Breast epithelium (tissue), 4 donors: ENCODE results near the gene ZNF324B. TPM values are rescaled to one million over a fixed set of nuclear protein-coding genes. Genes with fewer than 3 reads are reported as not detected.

Experiments
- DNase-seq, 2 donors: peaks; one replicate each; pipeline ENCODE4 v3.0.0-alpha.2; 2019; ENCODE audit warnings: low spot score in 2 of 2
- H3K27ac ChIP-seq, 2 donors: fragments of 200-600 bp; sonication (generic) in 1 of 2; one replicate each; pipeline ENCODE4 v1.5.1; 2016 to 2019; ENCODE audit warnings: mild to moderate bottlenecking in 1 of 2
- H3K27me3 ChIP-seq, 2 donors: fragments of 200-600 bp; sonication (generic) in 1 of 2; one replicate each; pipeline versions ENCODE4 v1.5.1 to v1.6.0; 2017 to 2019; ENCODE audit warnings: control low read depth in 1 of 2, mild to moderate bottlenecking in 1 of 2
- H3K36me3 ChIP-seq: fragments of 200-600 bp; one replicate; pipeline ENCODE4 v1.5.1; 2019
- H3K4me1 ChIP-seq, 2 donors: fragments of 200-600 bp; sonication (generic); one replicate each; pipeline ENCODE4 v1.5.1; 2016 to 2019; ENCODE audit warnings: control low read depth in 1 of 2
- H3K4me3 ChIP-seq, 3 donors: fragments of 200-600 bp; sonication (generic); 1 replicate in 2 of 3; 2 replicates in 1 of 3; pipeline ENCODE4 v1.5.1; 2016 to 2019; ENCODE audit warnings: mild to moderate bottlenecking in 3 of 3, moderate library complexity in 2 of 3
- H3K9me3 ChIP-seq, 2 donors: fragments of 200-600 bp; sonication (generic) in 1 of 2; one replicate each; pipeline ENCODE4 v1.5.1; 2016 to 2019; ENCODE audit warnings: control low read depth in 1 of 2
- CTCF ChIP-seq, 3 donors: fragments of 450-650 bp; IDR thresholded peaks; one replicate each; pipeline ENCODE4 v1.5.1; 2016 to 2017; ENCODE audit warnings: antibody characterized with exemption in 3 of 3, mild to moderate bottlenecking in 3 of 3, moderate library complexity in 3 of 3
- POLR2A ChIP-seq: fragments of 450-650 bp; IDR thresholded peaks from one replicate; pipeline ENCODE4 v1.6.1; 2016; ENCODE audit warnings: antibody characterized with exemption, mild to moderate bottlenecking, moderate library complexity
- POLR2AphosphoS5 ChIP-seq, 3 donors: sonication (generic); formaldehyde crosslinking; IDR thresholded peaks; one replicate each; pipeline ENCODE4 v1.6.1; 2017; ENCODE audit warnings: antibody characterized with exemption in 3 of 3
- intact Hi-C: fragments of 100-400 bp; cut with DNase I; formaldehyde crosslinking; loops from one replicate; pipeline ENCODE4 v1.15.1; 2023; ENCODE audit warnings: low total_unique reads
- total RNA-seq, 3 donors: library from RNA; depleted of rRNA; stranded (reverse); fragments of >200 nt; gene quantifications; one replicate each; pipeline ENCODE4 v1.1.0, GENCODE V29; 2016

Gene ZNF324B
- total RNA-seq, 3 donors from 2014 or later: 6.1 to 9.1 (median 7.2) TPM

DNA sequence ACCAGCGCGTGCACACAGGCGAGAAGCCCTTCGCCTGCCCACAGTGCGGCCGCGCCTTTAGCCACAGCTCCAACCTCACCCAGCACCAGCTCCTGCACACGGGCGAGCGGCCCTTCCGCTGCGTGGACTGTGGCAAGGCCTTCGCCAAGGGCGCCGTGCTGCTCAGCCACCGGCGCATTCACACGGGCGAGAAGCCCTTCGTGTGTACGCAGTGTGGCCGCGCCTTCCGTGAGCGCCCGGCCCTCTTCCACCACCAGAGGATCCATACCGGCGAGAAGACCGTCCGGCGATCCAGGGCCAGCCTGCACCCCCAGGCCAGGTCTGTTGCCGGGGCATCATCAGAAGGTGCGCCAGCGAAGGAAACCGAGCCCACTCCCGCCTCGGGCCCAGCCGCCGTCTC is 20.3 kb downstream of the ZNF324B start:
- TF ChIP-seq CTCF (IDR thresholded peaks at IDR 0.05): no peak
- TF ChIP-seq POLR2A: no peak
- no peak for TF ChIP-seq POLR2AphosphoS5 (IDR thresholded peaks at IDR 0.05)
- H3K27me3 ChIP-seq: no peaks in the 10 kb centered on the region
- H3K4me1 ChIP-seq: peaks cover 3 to 9% of the 10 kb centered on the region in 2 donors
- DNase-seq: no peak
- H3K9me3 ChIP-seq: no peaks in the 10 kb centered on the region
- H3K27ac ChIP-seq: no peak overlapping the region
- H3K4me3 ChIP-seq: no peak overlapping the region
- intact Hi-C loops: no loop called here
- H3K36me3 ChIP-seq: no peaks in the 10 kb centered on the region

GRCh38 chr19:58473775-58474174 is 22.4 kb downstream of the ZNF324B start:
- H3K9me3 ChIP-seq: no peaks in the 10 kb centered on the region
- DNase-seq: no peak
- H3K4me1 ChIP-seq: peaks cover 5 to 9% of the 10 kb centered on the region in 2 donors
- TF ChIP-seq POLR2A (no peak), POLR2AphosphoS5 (IDR thresholded peaks at IDR 0.05) (no peak)
- no peak overlapping the region for H3K4me3 ChIP-seq
- no peak overlapping the region for H3K27ac ChIP-seq
- H3K27me3 ChIP-seq: no peaks in the 10 kb centered on the region
- H3K36me3 ChIP-seq: no peaks in the 10 kb centered on the region
- intact Hi-C loops: no loop called here

DNA sequence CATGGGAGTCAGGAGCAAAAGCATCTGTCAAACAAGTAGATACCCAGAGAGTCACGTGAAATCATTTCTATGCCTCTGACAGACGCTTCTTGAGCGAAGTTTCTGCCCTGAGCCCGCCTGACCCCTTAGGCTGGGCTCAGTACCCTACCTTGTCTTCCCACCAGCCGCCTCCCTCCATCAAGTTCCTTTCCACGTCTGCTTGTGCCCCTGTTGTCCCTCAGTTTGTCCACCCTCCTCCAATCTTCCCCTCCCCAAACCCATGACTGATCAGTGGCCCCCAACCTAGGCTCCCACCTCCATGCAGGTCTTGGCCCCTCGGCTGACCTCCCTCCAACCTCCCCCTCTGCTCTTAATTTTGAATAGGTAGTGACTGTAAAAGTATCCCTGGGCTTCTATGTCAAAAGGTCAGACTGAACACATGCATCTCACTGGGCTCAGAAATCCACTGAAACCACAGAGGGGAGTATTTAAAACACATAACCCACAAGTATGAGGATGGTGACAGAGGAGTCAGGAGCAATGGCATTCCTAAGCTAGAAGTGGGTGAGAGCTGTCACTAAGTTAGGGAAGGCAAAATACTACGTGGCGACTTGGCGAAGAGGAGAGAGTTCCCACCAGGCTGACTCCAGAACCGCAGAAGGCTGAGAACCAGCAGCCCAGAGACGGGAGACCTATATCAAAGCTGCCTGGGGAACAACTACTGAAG is 23.0 kb downstream of the ZNF324B start:
- peak overlapping the region in 1 of 2 donors; percentile 8 for H3K27ac ChIP-seq
- intact Hi-C loops: no loop called here
- no peaks in the 10 kb centered on the region for H3K9me3 ChIP-seq
- H3K4me1 ChIP-seq: peaks cover 5 to 9% of the 10 kb centered on the region in 2 donors
- H3K27me3 ChIP-seq: no peaks in the 10 kb centered on the region
- no peak for DNase-seq
- H3K36me3 ChIP-seq: no peaks in the 10 kb centered on the region
- H3K4me3 ChIP-seq: no peak overlapping the region
- TF ChIP-seq POLR2AphosphoS5 (IDR thresholded peaks at IDR 0.05): no peak
- no peak for TF ChIP-seq CTCF (IDR thresholded peaks at IDR 0.05)

DNA sequence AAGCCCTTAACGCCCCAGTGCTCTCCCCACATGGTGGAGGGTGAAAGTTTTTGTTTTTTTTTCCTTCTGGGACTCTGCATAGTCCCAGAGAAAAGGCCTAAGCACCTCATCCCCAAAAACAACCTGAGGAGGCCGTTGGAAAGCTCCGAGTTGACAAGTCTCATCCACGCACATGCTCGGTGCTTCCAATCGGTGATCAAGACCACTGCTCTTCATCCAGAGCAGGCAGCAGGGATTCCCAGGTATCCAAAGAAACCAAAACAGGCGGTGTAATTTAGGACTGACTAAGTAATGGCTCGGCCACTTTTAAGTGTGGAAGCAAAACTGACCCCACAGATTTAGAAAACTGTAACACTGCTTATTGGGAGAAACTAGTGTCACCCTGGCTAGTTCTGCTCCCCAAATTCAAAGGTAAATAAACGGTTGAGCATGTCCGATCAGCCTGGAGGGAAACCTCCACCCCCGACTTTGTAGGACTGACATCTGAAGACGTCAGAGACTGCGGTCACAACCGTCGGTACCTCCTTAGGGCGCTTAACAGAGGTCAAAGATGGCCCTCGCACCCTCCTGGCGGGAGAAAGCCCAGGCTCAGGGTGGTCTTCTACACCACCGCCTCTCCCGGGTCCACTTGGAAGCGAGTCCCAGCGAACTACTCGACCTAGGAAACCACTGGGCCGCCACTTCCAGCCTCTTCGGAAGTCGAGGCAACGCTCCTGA is 23.7 kb downstream of the ZNF324B start:
- H3K4me3 ChIP-seq: peak overlapping the region; percentile 52 to 89 (median 68)
- H3K27me3 ChIP-seq: no peaks in the 10 kb centered on the region
- no peaks in the 10 kb centered on the region for H3K9me3 ChIP-seq
- peaks cover 5 to 9% of the 10 kb centered on the region in 2 donors for H3K4me1 ChIP-seq
- no peaks in the 10 kb centered on the region for H3K36me3 ChIP-seq
- DNase-seq: no peak
- TF ChIP-seq POLR2A: no peak
- TF ChIP-seq CTCF (IDR thresholded peaks at IDR 0.05): no peak
- no peak for TF ChIP-seq POLR2AphosphoS5 (IDR thresholded peaks at IDR 0.05)
- H3K27ac ChIP-seq: peak overlapping the region; percentile 91 to 97
- intact Hi-C loops: no loop called here

DNA sequence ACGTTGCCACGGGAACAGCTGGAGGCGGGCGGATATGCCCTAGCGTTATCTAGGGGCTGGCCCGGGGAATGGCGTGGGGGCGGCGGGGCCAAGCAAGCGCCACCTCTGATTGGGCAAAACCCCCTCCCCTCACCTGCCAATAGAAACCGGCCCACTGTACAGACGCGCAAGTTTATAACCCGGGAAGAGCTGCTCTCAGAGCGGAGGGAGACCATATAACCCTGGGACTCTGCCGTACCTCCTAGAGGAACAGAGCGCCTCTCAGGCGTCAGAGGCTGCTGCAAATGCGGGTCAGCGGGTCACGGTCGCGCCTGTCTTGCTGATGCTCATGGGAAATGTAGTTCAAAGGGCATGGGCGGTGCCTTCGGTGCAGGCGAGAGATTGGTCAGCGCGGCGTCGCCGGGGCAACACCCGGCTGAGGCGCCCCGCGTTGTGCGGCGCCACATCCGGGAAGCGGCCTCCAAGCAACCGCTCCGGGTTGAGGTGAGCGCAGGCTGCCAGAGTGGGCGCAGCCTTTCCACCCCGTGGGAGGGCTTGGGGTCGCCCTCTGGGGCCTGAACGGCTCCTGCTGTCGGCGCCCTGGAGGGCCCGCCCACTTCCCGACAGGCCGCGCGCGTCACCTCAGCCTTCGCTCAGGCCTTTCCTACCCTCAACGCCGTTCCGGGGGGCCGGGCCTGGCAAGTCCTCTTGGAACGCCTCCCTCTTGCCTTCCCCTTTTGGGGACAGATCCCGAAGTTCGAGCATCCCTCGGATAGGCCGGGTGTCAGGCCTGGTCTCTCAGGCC is 24.5 kb downstream of the ZNF324B start, which contains the start of gene ZNF446:
TSS of gene ZNF446 (plus strand) at position 639 of the 784 bp plus-strand sequence. CDS start 867 bp downstream, outside the sequence.
- peak; percentile 95 to 98 for DNase-seq
- peak within 1 kb of the TSS; percentile 52 to 89 (median 68) for H3K4me3 ChIP-seq
- H3K27ac ChIP-seq: peak within 1 kb of the TSS; percentile 91 to 97
- intact Hi-C loops: no loop called here
- peaks cover 5 to 9% of the 10 kb centered on the region in 2 donors for H3K4me1 ChIP-seq
- TF ChIP-seq CTCF (IDR thresholded peaks at IDR 0.05) (peak in 1 of 3 donors; percentile 13), POLR2AphosphoS5 (IDR thresholded peaks at IDR 0.05) (peak; percentile 80 to 90 (median 83)), POLR2A (peak; percentile 53)
- H3K27me3 ChIP-seq: no peaks in the 10 kb centered on the region
- H3K36me3 ChIP-seq: no peaks in the 10 kb centered on the region
- H3K9me3 ChIP-seq: no peaks in the 10 kb centered on the region
